Fibroblast of skin of left biceps (primary cell): ENCODE measurements around the gene GAREM1.
"Not testable (repeated sequence)": the region's sequence is repeated elsewhere in the genome, so short reads cannot be mapped to it uniquely, and the experiment has no call there.

Source experiments
- DNase-seq, 2 experiments: peaks; one replicate each; pipeline ENCODE4 v3.0.0-alpha.2; 2013; ENCODE audit warnings: low read depth in 2 of 2

GAREM1 gene

GRCh38 chr18:32368991-32369390 is 101.7 kb downstream of the GAREM1 start:
- no peak for DNase-seq

- DNase-seq = no peak
These were observed 102.5 kb downstream of the GAREM1 start for GRCh38 chr18:32368170-32368569.

GRCh38 chr18:32366586-32367538 is 103.8 kb downstream of the GAREM1 start:
- peak in 1 of 2 experiments; percentile 17 for DNase-seq

GRCh38 chr18:32362484-32362883 is 108.2 kb downstream of the GAREM1 start:
- no peak for DNase-seq

GRCh38 chr18:32360682-32361345 is 109.9 kb downstream of the GAREM1 start:
- DNase-seq = no peak

GRCh38 chr18:32358529-32358928 is 112.2 kb downstream of the GAREM1 start:
- DNase-seq = no peak

- no peak for DNase-seq
These were observed 112.6 kb downstream of the GAREM1 start for GRCh38 chr18:32358075-32358474.

GRCh38 chr18:32355896-32356295 is 114.8 kb downstream of the GAREM1 start:
- DNase-seq = peak; percentile 37 to 39

GRCh38 chr18:32354518-32354917 is 116.2 kb downstream of the GAREM1 start:
- DNase-seq = no peak

GRCh38 chr18:32353257-32353656 is 117.4 kb downstream of the GAREM1 start:
- DNase-seq = no peak

GRCh38 chr18:32351032-32351431 is 119.7 kb downstream of the GAREM1 start:
- DNase-seq = peak; percentile 25 to 40

GRCh38 chr18:32349728-32350395 is 120.8 kb downstream of the GAREM1 start:
- DNase-seq = peak; percentile 88

GRCh38 chr18:32346671-32347070 is 124.0 kb downstream of the GAREM1 start:
- DNase-seq = no peak

- no peak for DNase-seq
These were observed 127.0 kb downstream of the GAREM1 start for GRCh38 chr18:32343634-32344033.

- DNase-seq = not testable (repeated sequence)
These were observed 129.6 kb downstream of the GAREM1 start for GRCh38 chr18:32341112-32341511.

- no peak for DNase-seq
These were observed 131.6 kb downstream of the GAREM1 start for GRCh38 chr18:32339045-32339444.

GRCh38 chr18:32337821-32338220 is 132.9 kb downstream of the GAREM1 start:
- DNase-seq = no peak

GRCh38 chr18:32337347-32337746 is 133.3 kb downstream of the GAREM1 start:
- DNase-seq = no peak

- DNase-seq = no peak
These were observed 135.5 kb downstream of the GAREM1 start for GRCh38 chr18:32335228-32335627.

GRCh38 chr18:32333781-32334180 is 136.9 kb downstream of the GAREM1 start:
- DNase-seq = no peak

- no peak for DNase-seq
These were observed 138.0 kb downstream of the GAREM1 start for GRCh38 chr18:32332708-32333107.

GRCh38 chr18:32328974-32329373 is 141.7 kb downstream of the GAREM1 start:
- no peak for DNase-seq
